Stomach (tissue), 4 donors: Measurements from ENCODE around the gene GNAI3.

Source experiments
- EP300 ChIP-seq: sonication (generic); formaldehyde crosslinking; IDR thresholded peaks from one replicate; pipeline ENCODE4 v1.6.1; 2017; ENCODE audit warnings: antibody characterized with exemption
- TF ChIP-seq, protein P1 (sequence below), 7 experiments: fragments of 450-650 bp in 4 of 7; fragments of 200-600 bp in 3 of 7; sonication (generic) in 3 of 7; IDR thresholded peaks; one replicate each; pipeline ENCODE4 v1.5.1; 2016 to 2019; ENCODE audit warnings: antibody characterized with exemption in 7 of 7, control low read depth in 2 of 7, mild to moderate bottlenecking in 1 of 7

DNA sequence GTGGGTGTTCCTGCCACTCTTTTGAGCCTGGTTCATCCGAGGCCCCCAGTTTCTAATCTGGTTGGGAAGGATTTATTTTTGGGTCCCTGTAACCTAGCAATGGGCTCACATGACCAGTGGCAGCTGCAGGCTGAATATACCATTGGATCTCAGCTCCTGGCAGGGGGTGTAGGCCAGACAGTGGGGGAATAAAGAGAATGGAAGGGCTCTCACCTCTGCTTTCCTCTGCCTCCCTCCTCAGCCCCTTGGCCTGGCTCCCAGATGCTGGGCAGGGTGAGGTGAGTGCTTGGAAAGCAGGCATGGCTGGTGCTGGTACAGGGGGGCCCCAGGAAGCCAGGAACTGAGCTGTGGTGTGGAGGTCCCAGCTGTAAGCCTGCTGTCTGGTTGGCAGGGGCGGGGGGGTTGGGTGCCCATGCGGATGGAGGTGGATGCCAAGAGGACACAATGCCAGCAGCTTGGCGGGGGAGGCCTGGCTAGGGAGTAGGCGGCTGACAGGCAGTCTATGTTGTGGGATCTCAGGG is 12.4 kb upstream of the GNAI3 start:
- TF ChIP-seq, protein P1, sequence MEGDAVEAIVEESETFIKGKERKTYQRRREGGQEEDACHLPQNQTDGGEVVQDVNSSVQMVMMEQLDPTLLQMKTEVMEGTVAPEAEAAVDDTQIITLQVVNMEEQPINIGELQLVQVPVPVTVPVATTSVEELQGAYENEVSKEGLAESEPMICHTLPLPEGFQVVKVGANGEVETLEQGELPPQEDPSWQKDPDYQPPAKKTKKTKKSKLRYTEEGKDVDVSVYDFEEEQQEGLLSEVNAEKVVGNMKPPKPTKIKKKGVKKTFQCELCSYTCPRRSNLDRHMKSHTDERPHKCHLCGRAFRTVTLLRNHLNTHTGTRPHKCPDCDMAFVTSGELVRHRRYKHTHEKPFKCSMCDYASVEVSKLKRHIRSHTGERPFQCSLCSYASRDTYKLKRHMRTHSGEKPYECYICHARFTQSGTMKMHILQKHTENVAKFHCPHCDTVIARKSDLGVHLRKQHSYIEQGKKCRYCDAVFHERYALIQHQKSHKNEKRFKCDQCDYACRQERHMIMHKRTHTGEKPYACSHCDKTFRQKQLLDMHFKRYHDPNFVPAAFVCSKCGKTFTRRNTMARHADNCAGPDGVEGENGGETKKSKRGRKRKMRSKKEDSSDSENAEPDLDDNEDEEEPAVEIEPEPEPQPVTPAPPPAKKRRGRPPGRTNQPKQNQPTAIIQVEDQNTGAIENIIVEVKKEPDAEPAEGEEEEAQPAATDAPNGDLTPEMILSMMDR (IDR thresholded peaks at IDR 0.05): no peak
- no peak for TF ChIP-seq EP300
